Esophagus muscularis mucosa (tissue), 4 donors: Measurements from ENCODE around the gene ASCL1. TPM values are rescaled to one million over a fixed set of nuclear protein-coding genes. Genes with fewer than 3 reads are reported as not detected.

Experiments
- DNase-seq: peaks from one replicate; pipeline ENCODE4 v3.0.0-alpha.2; 2017; ENCODE audit errors: extremely low spot score
- H3K27ac ChIP-seq, 4 donors: fragments of 200-600 bp; sonication (generic); replicated peaks in 1 of 4; 1 replicate in 3 of 4; 2 replicates in 1 of 4; pipeline ENCODE4 v1.5.1; 2016 to 2019; ENCODE audit warnings: mild to moderate bottlenecking in 1 of 4
- H3K27me3 ChIP-seq, 4 donors: fragments of 200-600 bp; sonication (generic); one replicate each; pipeline versions ENCODE4 v1.5.1 to v1.6.0; 2016 to 2019
- H3K36me3 ChIP-seq, 4 donors: fragments of 200-600 bp; sonication (generic); one replicate each; pipeline ENCODE4 v1.5.1; 2016 to 2019
- H3K4me1 ChIP-seq, 4 donors: fragments of 200-600 bp; sonication (generic); one replicate each; pipeline ENCODE4 v1.5.1; 2016 to 2019
- H3K4me3 ChIP-seq, 4 donors: fragments of 200-600 bp; sonication (generic); 1 replicate in 2 of 4; 2 replicates in 2 of 4; pipeline ENCODE4 v1.5.1; 2016 to 2019; ENCODE audit warnings: mild to moderate bottlenecking in 4 of 4, moderate library complexity in 1 of 4
- H3K9me3 ChIP-seq, 4 donors: fragments of 200-600 bp; sonication (generic); 1 replicate in 3 of 4; 2 replicates in 1 of 4; pipeline ENCODE4 v1.5.1; 2016 to 2019
- CTCF ChIP-seq, 3 experiments: fragments of 200-600 bp in 2 of 3; fragments of 450-650 bp in 1 of 3; sonication (generic) in 2 of 3; IDR thresholded peaks; one replicate each; pipeline ENCODE4 v1.5.1; 2017 to 2019; ENCODE audit warnings: antibody characterized with exemption in 3 of 3, mild to moderate bottlenecking in 2 of 3, moderate library complexity in 1 of 3
- EP300 ChIP-seq: sonication (generic); formaldehyde crosslinking; IDR thresholded peaks from one replicate; pipeline ENCODE4 v1.6.1; 2017; ENCODE audit warnings: antibody characterized with exemption
- POLR2A ChIP-seq: fragments of 450-650 bp; IDR thresholded peaks from one replicate; pipeline ENCODE4 v1.6.1; 2017; ENCODE audit warnings: antibody characterized with exemption, moderate library complexity, mild to moderate bottlenecking, low read depth
- POLR2AphosphoS5 ChIP-seq, 2 donors: sonication (generic); formaldehyde crosslinking; IDR thresholded peaks; one replicate each; pipeline ENCODE4 v1.6.1; 2017; ENCODE audit warnings: antibody characterized with exemption in 2 of 2
- WGBS: methylation state at CpG from one replicate; pipeline ENCODE4 v1.1.5; 2018; 5-methylcytosine and 5-hydroxymethylcytosine counted together
- intact Hi-C: fragments of 100-400 bp; cut with DNase I; formaldehyde crosslinking; loops from one replicate; pipeline ENCODE4 v1.15.1; 2023
- total RNA-seq, 4 donors: library from RNA; depleted of rRNA; stranded (reverse); fragments of >200 nt; gene quantifications; one replicate each; pipeline versions ENCODE4 v1.1.0 to v1.2.1, GENCODE V29; 2016

Gene ASCL1
- total RNA-seq, 4 donors from 2014 or later = 0.17 TPM; not detected in 3

GRCh38 chr12:102962532-102962931, 5.1 kb downstream of the ASCL1 start:
- H3K9me3 ChIP-seq = peaks cover 0 to 9% (median 3%) of the 10 kb centered on the region in 4 donors
- WGBS = 6% methylated on average over 11 of the region's 11 CpGs
- H3K36me3 ChIP-seq = no peaks in the 10 kb centered on the region
- H3K27ac ChIP-seq = no peak overlapping the region
- H3K27me3 ChIP-seq = peaks cover 0 to 97% (median 45%) of the 10 kb centered on the region in 4 donors
- DNase-seq = no peak
- peaks cover 8 to 36% (median 27%) of the 10 kb centered on the region in 4 donors for H3K4me1 ChIP-seq
- intact Hi-C loops = no loop called here
- H3K4me3 ChIP-seq = no peak overlapping the region
- TF ChIP-seq POLR2AphosphoS5 (IDR thresholded peaks at IDR 0.05) (no peak), CTCF (IDR thresholded peaks at IDR 0.05) (no peak), POLR2A (no peak), EP300 (no peak)

- peaks cover 0 to 9% (median 3%) of the 10 kb centered on the region in 4 donors for H3K9me3 ChIP-seq
- no peak overlapping the region for H3K4me3 ChIP-seq
- peaks cover 0 to 97% (median 45%) of the 10 kb centered on the region in 4 donors for H3K27me3 ChIP-seq
- no peak for TF ChIP-seq POLR2AphosphoS5 (IDR thresholded peaks at IDR 0.05)
- TF ChIP-seq EP300 = no peak
- TF ChIP-seq POLR2A = no peak
- TF ChIP-seq CTCF (IDR thresholded peaks at IDR 0.05) = no peak
- H3K36me3 ChIP-seq = no peaks in the 10 kb centered on the region
- intact Hi-C loops = no loop called here
- H3K4me1 ChIP-seq = peaks cover 5 to 31% (median 22%) of the 10 kb centered on the region in 4 donors
- no peak for DNase-seq
- 7% methylated on average over 3 of the region's 3 CpGs for WGBS
- no peak overlapping the region for H3K27ac ChIP-seq
Observed at GRCh38 chr12:102962986-102963385, 5.5 kb downstream of the ASCL1 start.

GRCh38 chr12:102963796-102964195, 6.3 kb downstream of the ASCL1 start:
- 49% methylated on average over 4 of the region's 4 CpGs for WGBS
- TF ChIP-seq CTCF (IDR thresholded peaks at IDR 0.05) (no peak), POLR2AphosphoS5 (IDR thresholded peaks at IDR 0.05) (no peak), EP300 (no peak), POLR2A (no peak)
- Histone ChIP-seq H3K9me3 (peaks cover 0 to 9% (median 3%) of the 10 kb centered on the region in 4 donors), H3K36me3 (no peaks in the 10 kb centered on the region), H3K27me3 (peaks cover 0 to 97% (median 43%) of the 10 kb centered on the region in 4 donors), H3K4me1 (peaks cover under 1 to 23% (median 14%) of the 10 kb centered on the region in 4 donors), H3K4me3 (no peak overlapping the region), H3K27ac (no peak overlapping the region)
- intact Hi-C loops = no loop called here
- no peak for DNase-seq

- intact Hi-C loops = no loop called here
- no peak for DNase-seq
- peaks cover 0 to 21% (median 12%) of the 10 kb centered on the region in 4 donors for H3K4me1 ChIP-seq
- no peaks in the 10 kb centered on the region for H3K36me3 ChIP-seq
- WGBS = 1% methylated on average over 21 of the region's 21 CpGs
- peak overlapping the region in 3 of 4 donors; percentile 7 to 18 (median 13) for H3K4me3 ChIP-seq
- H3K9me3 ChIP-seq = peaks cover 0 to 9% (median 3%) of the 10 kb centered on the region in 4 donors
- no peak for TF ChIP-seq EP300
- TF ChIP-seq POLR2AphosphoS5 (IDR thresholded peaks at IDR 0.05) = no peak
- TF ChIP-seq CTCF (IDR thresholded peaks at IDR 0.05) = no peak
- TF ChIP-seq POLR2A = no peak
- H3K27ac ChIP-seq = no peak overlapping the region
- H3K27me3 ChIP-seq = peaks cover 0 to 93% (median 35%) of the 10 kb centered on the region in 4 donors
Observed at GRCh38 chr12:102964872-102965271, 7.4 kb downstream of the ASCL1 start.
